ENCODE results near the gene SUB1.

SUB1 gene

DNA sequence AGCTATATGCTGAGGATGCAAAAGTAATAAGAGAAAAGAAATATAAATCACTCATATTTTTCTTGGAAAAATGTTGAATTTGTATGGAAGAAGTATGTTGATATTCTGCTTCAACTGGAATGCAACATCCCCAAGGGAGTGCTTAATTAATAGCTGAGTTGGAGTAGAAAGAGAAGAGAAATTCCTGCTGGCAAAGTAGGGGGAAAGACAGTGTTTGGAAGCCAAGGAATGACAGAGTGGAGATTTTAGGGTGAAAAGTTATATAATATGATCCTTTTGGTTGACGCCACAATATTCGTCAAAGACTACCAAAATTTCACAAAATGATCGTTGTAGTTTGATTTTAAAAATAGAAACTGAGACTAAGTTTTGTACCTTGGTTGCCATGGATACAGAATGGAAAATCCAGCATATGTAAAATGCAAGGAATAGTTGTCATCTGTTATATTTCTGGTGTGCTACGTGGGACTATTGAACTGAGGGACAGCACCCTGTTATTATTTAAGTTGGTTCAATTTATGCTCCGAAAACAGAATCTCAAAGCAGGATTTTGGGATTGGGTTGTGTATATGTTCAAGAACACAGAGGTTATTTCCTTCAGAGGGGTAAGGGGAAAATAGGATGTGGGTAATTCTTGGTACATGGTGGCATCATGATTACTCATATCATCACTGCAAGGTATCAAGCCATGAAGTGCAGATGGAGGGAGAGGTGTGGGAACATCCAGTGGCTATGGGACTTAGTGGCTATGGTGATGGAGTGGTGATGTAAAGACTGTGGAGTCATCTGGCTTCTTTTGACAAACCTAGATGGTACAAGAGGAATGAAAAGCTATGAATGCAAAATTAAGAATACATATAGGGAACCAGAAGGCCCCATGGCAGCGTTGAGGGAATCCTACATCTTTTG, 61.0 kb downstream of the SUB1 start:
- DNase-seq = no peak

DNA sequence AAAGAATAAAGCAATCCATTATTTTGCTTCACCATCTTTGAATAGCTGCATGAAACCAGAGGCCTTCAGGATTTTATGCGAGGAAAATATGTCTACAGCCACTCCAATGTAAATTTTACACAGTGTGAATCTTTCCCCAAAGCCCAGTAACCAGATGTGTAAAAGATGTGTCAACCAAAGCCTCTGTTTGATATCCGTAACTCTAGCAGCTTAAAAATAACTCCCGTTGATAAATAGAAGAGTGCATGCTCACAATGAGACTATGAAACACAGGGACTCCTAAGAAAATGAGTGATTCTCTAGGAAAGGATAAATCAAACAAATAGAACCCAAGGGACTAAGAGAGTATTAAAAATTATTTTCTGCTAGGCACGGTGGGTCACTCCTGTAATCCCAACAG, 65.7 kb downstream of the SUB1 start:
- DNase-seq = no peak

DNA sequence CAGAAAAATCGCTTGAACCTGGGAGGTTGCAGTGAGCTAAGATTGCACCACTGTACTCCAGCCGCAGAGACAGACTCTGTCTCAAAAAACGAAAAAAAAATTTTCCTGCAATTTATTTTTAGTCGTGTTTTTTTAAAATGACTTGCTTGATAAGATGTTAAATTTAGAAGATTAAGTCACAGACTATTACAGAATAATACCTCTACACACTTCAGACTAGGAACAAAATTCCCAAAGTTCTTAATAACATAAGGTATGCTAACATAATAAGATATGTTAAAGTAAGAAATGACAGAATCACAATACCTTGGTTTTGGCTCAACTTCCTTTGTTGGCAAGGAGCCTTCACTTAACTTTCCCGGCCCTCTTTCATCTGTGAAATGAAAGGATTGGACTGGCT, 66.3 kb downstream of the SUB1 start:
- DNase-seq = no peak

All from stimulated activated CD4-positive, alpha-beta T cell treated with anti-CD3 and anti-CD28 coated beads, Interleukin-4, amount 100 ng/mL, for 24 hours (primary cell).